ENCODE measurements around the gene TWNK. TPM values are rescaled to one million over a fixed set of nuclear protein-coding genes. Genes with fewer than 3 reads are reported as not detected.

TWNK gene
- total and polyA plus RNA-seq, 10 of the 15 experiments (the other 5 are each of a cell fraction or from before 2014, with no cell fraction given), result 13.6 to 32.8 (median 18.0) TPM

DNA sequence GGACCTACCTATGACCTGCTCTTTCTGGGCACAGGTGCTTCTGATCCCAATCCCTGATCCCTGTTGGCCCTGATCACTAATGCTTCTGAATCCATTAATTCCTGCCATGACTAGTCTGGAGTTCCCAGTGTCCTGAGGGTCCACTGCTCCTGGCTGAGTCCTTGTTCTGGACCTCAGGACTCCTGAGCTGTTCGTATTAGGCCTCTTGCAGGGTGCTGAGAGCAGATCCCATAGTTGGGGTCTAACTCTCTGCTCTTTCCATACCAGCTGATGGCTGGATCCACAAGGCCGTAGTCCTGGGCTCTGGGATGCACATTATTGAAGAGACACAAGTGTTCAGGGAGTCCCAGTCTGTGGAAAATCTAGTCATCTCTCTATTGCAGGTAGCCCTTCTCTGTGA, 7.0 kb upstream of the TWNK start:
- POLR2A ChIA-PET, result interaction anchor here (0.5 kb wide), 1 partner anchor 535 kb away, joined by 3 read pairs; no protein-coding TSS in a partner anchor
- ATAC-seq (no peak), DNase-seq (ENCODE audit: low read depth, low spot score) (no peak), FAIRE-seq (no peak)
- H3K4me1 ChIP-seq (ENCODE audit: control insufficient read depth, insufficient read depth, low read length), result 0 out of 2 replicates have a peak, but pooled peaks cover under 1% of the 10 kb centered on the region
- SMC1A ChIA-PET (ENCODE audit: uncharacterized antibody, unreplicated experiment), result no interaction called here
- no peaks in the 10 kb centered on the region for H3K27me3 ChIP-seq (replicated peaks in 1 of 2; ENCODE audit: control insufficient read depth in 2 of 2, insufficient read depth in 2 of 2, low read length in 1 of 2)
- 68% methylated on average over 2 of the region's 2 CpGs for WGBS (ENCODE audit: insufficient coverage, insufficient replicate concordance, low lambda C conversion rate, missing lambda C conversion rate)
- H3K4me2 ChIP-seq (ENCODE audit: control insufficient read depth, insufficient read depth), result no peak overlapping the region
- intact Hi-C loops (cut with micrococcal nuclease; ENCODE audit: unreplicated experiment), result no loop called here
- H3K4me3 ChIP-seq, result no peak overlapping the region
- no TSS peak for BruUV-seq (replicated peaks)
- H4K20me1 ChIP-seq (ENCODE audit: control insufficient read depth, insufficient read depth), result no peaks in the 10 kb centered on the region
- TF ChIP-seq HDGF (IDR thresholded peaks at IDR 0.05), result no peak
- CTCF ChIA-PET, result interaction anchor here (1.9 kb wide), 1 partner anchor 34 kb away, joined by 6 read pairs; no protein-coding TSS in a partner anchor
- H3K27ac ChIP-seq (ENCODE audit: control insufficient read depth, insufficient read depth), result no peak overlapping the region
- H3K36me3 ChIP-seq (ENCODE audit: control insufficient read depth in 2 of 2, insufficient read depth in 2 of 2, low read length in 1 of 2), result peaks cover 0 to 3% of the 10 kb centered on the region in 2 experiments; a peak in 2 of 4 replicates
- RAD21 ChIA-PET (ENCODE audit: unreplicated experiment), result no interaction called here
- in situ Hi-C loops (cut with MboI), result no loop called here
- H3K79me2 ChIP-seq (ENCODE audit: control insufficient read depth, insufficient read depth, low read length), result no peaks in the 10 kb centered on the region
- H3K9me3 ChIP-seq (replicated peaks; ENCODE audit: control insufficient read depth, insufficient read depth, low read length), result no peaks in the 10 kb centered on the region
- H2AFZ ChIP-seq (ENCODE audit: control insufficient read depth, low read depth, low read length), result no peak overlapping the region
- H3K9ac ChIP-seq (ENCODE audit: control insufficient read depth, insufficient read depth, low read length), result no peak overlapping the region

GRCh38 chr10:100980711-100981110, 6.6 kb upstream of the TWNK start:
- Histone ChIP-seq H3K27me3 (replicated peaks in 1 of 2; ENCODE audit: control insufficient read depth in 2 of 2, insufficient read depth in 2 of 2, low read length in 1 of 2) (no peaks in the 10 kb centered on the region), H2AFZ (ENCODE audit: control insufficient read depth, low read depth, low read length) (no peak overlapping the region), H3K36me3 (ENCODE audit: control insufficient read depth in 2 of 2, insufficient read depth in 2 of 2, low read length in 1 of 2) (peaks cover 0 to 3% of the 10 kb centered on the region in 2 experiments; a peak in 2 of 4 replicates), H3K9ac (ENCODE audit: control insufficient read depth, insufficient read depth, low read length) (no peak overlapping the region), H3K27ac (ENCODE audit: control insufficient read depth, insufficient read depth) (no peak overlapping the region), H3K4me3 (no peak overlapping the region), H3K9me3 (replicated peaks; ENCODE audit: control insufficient read depth, insufficient read depth, low read length) (no peaks in the 10 kb centered on the region), H3K4me2 (ENCODE audit: control insufficient read depth, insufficient read depth) (no peak overlapping the region), H3K79me2 (ENCODE audit: control insufficient read depth, insufficient read depth, low read length) (no peaks in the 10 kb centered on the region), H4K20me1 (ENCODE audit: control insufficient read depth, insufficient read depth) (no peaks in the 10 kb centered on the region), H3K4me1 (ENCODE audit: control insufficient read depth, insufficient read depth, low read length) (peaks cover 4% of the 10 kb centered on the region; the same call in 1 of the 2 replicates)
- no peak for ATAC-seq
- ChIA-PET CTCF (interaction anchor here (1.0 to 1.9 kb wide), 4 partner anchors 8 to 34 kb away, joined by 5 to 6 read pairs (median 6); no protein-coding TSS in a partner anchor), SMC1A (ENCODE audit: uncharacterized antibody, unreplicated experiment) (no interaction called here), POLR2A (no interaction called here), RAD21 (ENCODE audit: unreplicated experiment) (no interaction called here)
- intact Hi-C loops (cut with micrococcal nuclease; ENCODE audit: unreplicated experiment), result no loop called here
- no TSS peak for BruUV-seq (replicated peaks)
- FAIRE-seq, result no peak
- DNase-seq (ENCODE audit: low read depth, low spot score), result no peak
- 94% methylated on average over 7 of the region's 7 CpGs for WGBS (ENCODE audit: insufficient coverage, insufficient replicate concordance, low lambda C conversion rate, missing lambda C conversion rate)
- in situ Hi-C loops (cut with MboI), result no loop called here
- TF ChIP-seq, protein P1, sequence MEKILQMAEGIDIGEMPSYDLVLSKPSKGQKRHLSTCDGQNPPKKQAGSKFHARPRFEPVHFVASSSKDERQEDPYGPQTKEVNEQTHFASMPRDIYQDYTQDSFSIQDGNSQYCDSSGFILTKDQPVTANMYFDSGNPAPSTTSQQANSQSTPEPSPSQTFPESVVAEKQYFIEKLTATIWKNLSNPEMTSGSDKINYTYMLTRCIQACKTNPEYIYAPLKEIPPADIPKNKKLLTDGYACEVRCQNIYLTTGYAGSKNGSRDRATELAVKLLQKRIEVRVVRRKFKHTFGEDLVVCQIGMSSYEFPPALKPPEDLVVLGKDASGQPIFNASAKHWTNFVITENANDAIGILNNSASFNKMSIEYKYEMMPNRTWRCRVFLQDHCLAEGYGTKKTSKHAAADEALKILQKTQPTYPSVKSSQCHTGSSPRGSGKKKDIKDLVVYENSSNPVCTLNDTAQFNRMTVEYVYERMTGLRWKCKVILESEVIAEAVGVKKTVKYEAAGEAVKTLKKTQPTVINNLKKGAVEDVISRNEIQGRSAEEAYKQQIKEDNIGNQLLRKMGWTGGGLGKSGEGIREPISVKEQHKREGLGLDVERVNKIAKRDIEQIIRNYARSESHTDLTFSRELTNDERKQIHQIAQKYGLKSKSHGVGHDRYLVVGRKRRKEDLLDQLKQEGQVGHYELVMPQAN (conservative IDR thresholded peaks at IDR 0.05), result no peak
- TF ChIP-seq, protein P2, sequence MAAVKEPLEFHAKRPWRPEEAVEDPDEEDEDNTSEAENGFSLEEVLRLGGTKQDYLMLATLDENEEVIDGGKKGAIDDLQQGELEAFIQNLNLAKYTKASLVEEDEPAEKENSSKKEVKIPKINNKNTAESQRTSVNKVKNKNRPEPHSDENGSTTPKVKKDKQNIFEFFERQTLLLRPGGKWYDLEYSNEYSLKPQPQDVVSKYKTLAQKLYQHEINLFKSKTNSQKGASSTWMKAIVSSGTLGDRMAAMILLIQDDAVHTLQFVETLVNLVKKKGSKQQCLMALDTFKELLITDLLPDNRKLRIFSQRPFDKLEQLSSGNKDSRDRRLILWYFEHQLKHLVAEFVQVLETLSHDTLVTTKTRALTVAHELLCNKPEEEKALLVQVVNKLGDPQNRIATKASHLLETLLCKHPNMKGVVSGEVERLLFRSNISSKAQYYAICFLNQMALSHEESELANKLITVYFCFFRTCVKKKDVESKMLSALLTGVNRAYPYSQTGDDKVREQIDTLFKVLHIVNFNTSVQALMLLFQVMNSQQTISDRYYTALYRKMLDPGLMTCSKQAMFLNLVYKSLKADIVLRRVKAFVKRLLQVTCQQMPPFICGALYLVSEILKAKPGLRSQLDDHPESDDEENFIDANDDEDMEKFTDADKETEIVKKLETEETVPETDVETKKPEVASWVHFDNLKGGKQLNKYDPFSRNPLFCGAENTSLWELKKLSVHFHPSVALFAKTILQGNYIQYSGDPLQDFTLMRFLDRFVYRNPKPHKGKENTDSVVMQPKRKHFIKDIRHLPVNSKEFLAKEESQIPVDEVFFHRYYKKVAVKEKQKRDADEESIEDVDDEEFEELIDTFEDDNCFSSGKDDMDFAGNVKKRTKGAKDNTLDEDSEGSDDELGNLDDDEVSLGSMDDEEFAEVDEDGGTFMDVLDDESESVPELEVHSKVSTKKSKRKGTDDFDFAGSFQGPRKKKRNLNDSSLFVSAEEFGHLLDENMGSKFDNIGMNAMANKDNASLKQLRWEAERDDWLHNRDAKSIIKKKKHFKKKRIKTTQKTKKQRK (IDR thresholded peaks at IDR 0.05; ENCODE audit: low read depth, low read length), result no peak
- TF ChIP-seq MTA3 (IDR thresholded peaks at IDR 0.05; ENCODE audit: borderline replicate concordance, low read length), result no peak
- TF ChIP-seq BCL11A (IDR thresholded peaks at IDR 0.05; ENCODE audit: low read depth, low read length), result no peak
- no peak for TF ChIP-seq E4F1 (IDR thresholded peaks at IDR 0.05; ENCODE audit: borderline replicate concordance, partially characterized antibody)
- TF ChIP-seq PAX8 (IDR thresholded peaks at IDR 0.05), result no peak
- no peak for TF ChIP-seq TARDBP (IDR thresholded peaks at IDR 0.05; ENCODE audit: borderline replicate concordance)
